ENCODE measurements around the gene DPP7.

Gene DPP7

DNA sequence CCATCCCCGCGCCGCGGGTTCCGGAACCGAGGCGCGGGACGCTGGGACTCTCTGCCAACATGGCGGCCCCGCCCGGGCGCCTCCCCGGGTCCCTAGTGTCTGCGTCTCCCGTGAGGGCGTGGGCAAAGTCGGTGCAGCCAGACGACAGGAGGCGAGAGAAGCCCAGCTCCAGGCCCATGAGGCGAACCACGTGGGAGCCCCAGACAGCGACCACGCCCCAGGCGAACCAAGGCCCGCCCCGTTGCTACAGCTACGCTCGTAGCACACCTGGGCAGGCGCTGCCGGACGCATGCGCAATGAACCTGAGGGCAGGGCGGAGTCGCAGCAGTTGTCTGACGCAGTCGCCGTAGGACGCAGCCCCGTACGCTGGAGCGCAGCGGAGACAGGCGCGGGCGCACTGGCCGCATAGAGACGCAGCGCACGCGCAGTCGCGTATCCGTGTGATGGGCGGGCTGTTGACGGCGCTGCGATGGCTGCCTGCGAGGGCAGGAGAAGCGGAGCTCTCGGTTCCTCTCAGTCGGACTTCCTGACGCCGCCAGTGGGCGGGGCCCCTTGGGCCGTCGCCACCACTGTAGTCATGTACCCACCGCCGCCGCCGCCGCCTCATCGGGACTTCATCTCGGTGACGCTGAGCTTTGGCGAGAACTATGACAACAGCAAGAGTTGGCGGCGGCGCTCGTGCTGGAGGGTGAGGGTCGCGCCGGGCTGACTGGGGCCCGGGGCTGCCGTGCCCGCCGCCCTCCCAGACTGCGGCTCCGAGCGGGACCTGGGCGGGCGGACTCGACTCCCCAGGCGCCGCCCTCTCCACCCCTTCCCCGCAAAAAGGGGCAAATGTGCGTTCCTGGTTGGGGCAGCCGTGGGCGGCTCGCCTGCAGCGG, 27.8 kb downstream of the DPP7 start, which contains the start of gene MAN1B1:
MAN1B1 (plus strand) TSS at position 455 of the 878 bp plus-strand sequence; CDS start at position 470, 15 bp downstream.
- peak; percentile 99 for DNase-seq

DNA sequence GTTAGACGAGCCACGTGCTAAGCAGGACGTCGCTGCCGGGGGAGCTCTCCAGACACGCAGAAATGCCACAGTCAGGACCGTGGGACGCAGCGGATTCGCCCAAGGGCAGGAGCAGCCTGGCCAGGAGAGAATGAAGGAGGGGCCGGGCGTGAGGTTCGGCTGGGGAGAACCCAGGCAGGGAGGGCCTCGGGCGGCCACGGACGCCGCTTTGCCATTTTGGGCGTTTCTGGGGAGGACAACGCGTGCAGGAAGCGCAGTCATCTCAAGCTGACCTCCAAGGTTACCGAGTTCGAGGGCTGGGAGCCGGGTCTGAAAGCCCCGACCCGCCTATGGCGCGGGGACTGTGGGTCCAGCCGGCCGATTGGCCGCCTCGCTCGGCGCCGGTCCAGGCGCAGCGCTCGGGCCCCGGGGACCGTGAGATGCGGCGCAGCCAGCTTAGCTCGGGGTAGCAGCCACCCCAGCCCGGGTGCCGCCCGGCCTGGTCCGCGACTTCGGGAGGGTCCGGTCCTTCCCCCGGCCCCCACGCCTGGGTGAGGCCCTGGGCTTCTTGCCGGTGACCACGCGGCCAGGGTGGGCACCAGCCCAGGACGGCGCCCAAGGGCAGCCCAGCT, 28.5 kb downstream of the DPP7 start:
- DNase-seq, result peak; percentile 52

DNA sequence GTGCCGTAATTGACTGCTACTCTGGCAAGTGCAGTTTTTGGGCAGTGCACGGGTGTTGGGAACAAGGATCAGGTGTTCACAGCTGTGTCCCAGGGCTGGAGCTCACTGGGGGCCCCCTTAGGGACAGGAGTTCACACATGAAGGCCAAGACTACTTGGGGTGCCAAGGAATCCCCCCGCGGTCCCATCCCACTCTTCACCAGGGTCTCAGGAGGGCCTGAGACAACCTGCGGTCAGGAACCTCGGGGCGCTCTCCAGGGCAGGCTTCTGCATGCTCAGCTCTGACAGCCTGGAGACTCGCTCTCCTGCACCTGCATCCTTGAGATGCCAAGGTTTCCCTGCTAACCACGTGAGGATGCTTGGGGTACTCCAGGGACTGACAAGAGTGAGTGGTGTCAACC, 30.0 kb downstream of the DPP7 start:
- DNase-seq, result no peak

DNA sequence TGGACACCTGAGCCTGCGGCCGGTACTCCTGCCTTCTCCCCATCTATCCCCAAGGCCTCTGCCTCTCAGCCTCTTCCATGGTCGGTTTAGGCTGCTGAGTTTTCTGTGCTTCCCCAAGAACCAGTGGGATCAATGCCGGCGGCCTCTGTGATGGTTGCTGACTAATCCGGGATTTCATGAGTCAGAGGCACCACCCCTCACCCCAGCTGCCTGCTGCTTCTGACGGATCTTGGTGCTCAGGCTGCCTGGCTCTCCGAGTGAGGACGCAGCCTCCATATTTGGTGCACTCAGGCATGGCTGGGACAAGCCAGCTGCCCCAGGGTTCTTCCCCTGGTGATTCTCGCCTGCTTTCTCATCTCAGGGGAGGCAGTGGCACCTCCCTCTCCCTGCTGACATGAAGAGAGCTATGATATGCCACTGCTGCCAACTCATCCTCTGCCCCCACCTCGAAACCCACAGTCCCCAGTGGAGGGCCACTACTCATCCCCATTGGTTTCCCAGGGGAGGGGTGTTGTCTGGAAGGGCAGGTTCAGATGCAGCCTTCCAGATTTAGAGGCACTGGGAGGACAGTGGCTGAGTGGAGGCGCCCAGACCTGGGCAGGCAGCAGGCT, 31.0 kb downstream of the DPP7 start:
- DNase-seq, result peak; percentile 97

DNA sequence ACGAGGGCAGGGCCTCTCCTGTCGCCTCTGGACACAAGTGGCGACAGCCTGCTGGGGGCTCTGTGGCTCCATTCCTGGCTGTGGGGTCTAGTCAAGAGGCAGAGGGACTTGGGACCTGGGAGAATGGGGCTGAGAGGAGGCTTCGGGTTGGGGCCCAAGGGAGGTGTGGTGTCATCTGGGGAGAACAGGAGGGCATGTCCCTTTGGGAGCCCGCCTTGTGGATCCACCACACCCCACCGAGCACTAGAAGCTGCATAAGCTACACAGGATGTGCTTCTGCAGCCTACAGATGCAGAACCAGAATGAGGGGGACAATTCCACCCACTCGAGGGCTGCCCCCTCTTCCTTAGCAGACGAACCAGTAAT, 31.6 kb downstream of the DPP7 start:
- DNase-seq, result peak; percentile 25

DNA sequence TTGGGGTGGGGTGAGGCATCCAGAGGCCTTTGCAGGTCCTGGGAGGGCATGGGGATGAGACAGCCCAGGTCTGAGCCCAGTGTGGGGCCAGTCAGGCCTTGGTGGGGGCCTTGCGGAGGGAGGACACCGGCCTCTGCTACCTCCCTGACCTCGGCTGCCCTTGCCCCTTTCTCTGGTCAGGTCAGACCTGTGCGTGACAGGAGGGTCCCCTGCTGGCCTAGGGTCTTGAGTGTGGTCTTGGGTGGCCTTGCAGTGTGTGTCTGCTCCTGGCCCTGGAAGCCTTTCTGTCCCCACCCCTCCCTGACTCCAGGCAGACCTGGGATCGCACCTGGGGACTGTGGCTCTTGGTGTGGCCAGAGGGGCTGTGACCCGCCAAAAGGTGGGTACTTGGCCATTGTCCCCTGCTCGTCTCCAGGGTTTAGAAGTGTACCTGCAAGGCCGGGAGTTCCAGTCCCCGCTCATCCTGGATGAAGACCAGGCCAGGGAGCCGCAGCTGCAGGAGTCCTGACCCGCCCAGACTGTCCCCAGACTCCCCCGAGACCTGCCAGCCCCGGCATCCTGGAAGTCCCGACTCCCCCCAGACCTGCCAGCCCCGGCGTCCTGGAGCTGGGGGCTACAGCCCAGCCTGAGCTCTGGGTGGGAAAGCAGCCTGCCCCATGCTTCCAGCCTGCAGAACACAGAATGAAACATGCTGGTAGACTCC, 32.2 kb downstream of the DPP7 start:
- DNase-seq, result no peak

DNA sequence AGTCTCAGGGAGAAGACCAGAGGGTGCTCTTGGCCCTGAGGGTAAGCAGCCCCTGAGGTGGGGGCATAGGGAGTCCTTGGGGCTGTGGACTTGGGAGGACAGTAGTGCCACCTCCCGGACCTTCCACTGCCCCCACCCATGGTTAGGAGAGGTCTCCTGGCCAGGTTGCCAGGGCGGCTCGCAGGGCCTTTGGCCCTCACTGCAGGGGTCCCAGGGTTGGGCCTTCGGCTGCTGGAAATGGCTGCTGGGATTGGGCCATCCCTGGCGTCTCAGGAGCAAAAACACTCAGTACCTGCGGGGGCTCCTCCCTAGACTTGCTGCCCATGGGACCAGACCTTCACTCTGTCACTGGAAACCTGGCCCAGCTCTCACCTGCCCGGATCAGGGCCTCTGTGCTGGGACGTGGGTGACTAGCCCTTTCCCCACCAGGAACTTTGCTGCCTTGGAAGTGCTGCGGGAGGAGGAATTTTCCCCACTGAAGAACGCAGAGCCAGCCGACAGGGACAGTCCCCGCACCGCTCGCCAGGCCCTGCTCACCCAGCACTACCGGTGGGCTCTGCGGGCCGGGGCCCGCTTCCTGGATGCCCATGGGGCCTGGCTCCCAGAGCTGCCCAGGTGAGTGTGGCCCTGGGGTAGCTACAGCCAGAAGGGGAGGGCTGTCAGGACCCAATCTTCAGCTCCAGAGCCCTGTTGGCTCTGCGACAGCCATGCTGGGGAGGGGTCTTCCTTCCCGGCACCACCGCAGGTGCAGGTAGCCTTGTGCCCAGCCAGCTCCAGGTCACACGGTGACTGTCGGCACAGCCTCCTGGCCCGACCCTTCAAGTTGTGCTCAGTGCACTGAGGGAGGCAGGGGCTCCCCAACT, 34.0 kb downstream of the DPP7 start:
- no peak for DNase-seq

DNA sequence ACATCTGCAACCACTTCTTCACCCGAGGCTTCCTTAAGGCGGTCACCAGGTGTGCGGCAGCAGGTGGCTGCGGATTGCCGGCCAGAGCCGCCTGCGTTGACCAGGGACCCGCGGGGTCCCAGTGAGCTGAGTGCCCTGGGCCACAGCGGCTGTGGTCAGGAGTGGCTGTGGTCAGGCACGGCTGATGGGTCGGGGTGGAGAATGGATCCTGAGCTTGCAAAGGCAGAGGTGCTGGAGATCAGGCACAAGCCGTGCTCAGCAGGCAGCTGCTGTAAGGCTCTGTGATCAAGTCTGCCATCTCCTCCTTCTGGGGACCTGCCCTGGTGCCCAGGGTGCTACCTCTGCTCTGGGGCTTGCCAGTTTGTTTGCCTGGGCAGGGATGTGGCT, 35.1 kb downstream of the DPP7 start:
- no peak for DNase-seq

DNA sequence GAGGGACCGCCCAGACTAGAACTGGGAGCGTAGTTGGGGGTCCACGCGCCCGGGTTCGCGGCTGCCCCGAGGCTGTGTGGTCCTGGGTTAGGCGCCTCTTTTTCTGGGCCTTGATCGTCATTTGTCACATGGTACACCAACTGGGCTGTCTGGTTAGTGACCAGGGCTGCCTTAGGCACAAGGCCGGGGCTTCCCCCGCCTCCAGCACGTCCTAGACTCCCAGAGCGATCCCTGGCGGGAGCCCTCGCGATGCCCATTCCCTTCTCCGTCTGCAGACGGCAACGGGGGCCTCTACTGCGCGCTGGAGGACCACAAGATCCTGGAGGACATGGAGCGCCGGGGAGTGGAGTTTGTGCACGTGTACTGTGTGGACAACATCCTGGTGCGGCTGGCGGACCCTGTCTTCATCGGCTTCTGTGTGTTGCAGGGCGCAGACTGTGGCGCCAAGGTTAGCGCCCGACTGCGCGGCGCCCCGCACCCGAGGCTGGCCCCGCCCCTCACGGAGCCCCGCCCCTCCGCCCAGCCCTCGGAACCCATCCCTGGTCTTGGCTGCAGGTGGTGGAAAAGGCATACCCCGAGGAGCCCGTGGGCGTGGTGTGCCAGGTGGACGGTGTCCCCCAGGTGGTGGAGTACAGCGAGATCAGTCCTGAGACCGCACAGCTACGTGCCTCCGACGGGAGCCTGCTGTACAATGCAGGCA, 35.7 kb downstream of the DPP7 start:
- DNase-seq, result no peak

DNA sequence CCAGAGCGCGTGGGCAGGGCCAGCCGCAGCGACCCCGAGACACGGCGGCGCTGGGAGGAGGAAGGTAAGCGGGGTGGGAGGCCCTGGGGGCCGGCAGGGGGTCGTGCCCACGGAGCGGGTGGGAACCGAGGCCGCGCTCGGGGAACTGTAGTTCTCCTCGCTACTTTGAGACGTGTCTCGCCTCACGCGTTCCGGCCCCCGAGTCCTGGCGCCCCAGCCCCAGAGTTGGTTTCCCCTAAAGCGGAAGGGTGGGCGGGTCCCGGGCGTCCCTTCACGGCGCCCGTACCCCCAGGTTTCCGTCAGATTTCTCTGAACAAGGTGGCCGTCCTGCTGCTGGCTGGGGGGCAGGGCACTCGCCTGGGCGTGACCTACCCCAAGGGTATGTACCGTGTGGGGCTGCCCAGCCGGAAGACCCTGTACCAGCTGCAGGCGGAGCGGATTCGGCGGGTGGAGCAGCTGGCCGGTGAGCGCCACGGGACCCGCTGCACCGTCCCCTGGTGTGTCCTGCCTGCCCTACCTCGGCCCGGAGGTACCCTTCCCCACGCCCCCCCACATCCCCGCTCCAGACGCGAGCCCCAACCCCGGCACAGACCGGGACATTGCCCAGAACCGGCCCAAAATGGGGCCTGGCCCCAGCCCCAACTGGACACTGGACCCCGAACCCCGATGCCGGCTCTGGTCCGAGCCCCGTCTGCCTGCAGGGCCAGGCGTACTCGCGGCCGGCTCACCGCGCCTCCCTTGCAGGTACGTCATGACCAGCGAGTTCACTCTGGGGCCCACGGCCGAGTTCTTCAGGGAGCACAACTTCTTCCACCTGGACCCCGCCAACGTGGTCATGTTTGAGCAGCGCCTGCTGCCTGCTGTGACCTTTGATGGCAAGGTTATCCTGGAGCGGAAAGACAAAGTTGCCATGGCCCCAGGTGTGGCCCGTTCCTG, 36.5 kb downstream of the DPP7 start:
- DNase-seq, result no peak

DNA sequence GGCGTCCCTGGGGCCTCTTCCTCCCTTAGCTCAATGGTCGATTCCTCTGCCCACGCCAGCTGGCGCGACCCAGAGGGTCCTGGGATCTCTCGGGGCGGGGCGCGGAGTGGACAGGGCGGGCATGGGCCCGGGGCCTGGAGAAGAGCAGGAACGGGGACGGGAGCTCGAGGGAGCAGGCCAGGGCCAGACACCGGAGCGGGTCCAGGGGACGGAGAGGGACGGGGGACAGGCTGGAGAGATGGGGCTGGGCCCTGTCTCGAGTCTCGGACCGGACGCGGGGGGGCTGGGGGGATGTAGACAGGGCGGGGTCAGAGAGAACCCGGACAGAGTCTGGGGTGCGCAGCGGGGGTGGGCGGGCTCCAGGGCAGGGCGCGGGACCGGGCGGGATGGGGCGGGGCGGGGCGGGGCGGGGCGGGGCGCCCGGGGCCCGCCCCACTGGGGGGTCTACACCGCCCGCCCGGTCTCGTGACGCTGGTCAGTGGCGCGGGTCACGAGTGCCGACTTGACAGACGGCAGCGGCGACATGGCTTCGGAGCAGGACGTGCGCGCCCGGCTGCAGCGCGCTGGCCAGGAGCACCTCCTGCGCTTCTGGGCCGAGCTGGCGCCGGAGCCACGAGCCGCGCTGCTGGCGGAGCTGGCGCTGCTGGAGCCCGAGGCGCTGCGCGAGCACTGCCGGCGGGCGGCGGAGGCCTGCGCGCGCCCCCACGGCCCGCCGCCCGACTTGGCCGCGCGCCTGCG, 37.4 kb downstream of the DPP7 start, which contains the start of gene UAP1L1:
UAP1L1 (plus strand) TSS at position 508 of the 738 bp plus-strand sequence; CDS start at position 524, 16 bp downstream.
- peak; percentile 69 for DNase-seq

DNA sequence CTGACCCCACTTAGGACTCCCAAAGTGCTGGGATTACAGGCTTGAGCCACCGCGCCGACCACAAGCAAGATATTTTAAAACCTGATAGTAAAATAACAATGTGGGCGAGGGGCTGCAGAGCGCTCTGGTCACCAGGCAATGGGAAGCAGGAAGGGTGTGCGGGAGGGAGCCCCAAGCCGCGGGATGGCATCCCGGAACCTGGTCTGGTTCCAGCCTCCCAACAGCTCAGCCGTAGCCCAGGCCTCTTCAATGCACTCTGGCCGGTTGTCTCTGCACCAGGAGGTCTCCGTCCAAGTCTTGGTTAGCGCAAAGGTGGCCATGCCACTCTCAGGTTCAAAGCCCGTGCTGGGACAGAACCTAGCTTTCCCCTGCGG, 37.9 kb downstream of the DPP7 start:
- DNase-seq, result no peak

DNA sequence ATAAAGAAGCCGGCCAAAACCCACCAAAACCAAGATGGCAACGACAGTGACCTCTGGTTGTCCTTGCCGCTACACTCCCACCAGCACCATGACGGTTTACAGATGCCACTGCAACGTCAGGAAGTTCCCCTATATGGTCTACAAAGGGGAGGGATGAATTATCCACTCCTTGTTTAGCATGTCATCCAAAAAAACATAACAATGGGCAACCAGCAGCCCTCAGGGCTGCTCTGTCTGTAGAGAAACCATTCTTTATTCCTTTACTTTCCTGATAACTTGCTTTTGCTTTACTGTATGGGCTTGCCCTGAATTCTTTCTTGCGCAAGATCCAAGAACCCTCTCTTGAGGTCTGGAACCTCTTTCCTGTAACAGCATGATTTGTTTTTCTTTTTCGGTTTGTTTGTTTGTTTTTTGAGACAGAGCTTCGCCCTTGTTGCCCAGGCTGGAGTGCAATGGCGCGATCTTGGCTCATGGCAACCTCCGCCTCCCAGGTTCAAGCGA, 39.2 kb downstream of the DPP7 start:
- no peak for DNase-seq

DNA sequence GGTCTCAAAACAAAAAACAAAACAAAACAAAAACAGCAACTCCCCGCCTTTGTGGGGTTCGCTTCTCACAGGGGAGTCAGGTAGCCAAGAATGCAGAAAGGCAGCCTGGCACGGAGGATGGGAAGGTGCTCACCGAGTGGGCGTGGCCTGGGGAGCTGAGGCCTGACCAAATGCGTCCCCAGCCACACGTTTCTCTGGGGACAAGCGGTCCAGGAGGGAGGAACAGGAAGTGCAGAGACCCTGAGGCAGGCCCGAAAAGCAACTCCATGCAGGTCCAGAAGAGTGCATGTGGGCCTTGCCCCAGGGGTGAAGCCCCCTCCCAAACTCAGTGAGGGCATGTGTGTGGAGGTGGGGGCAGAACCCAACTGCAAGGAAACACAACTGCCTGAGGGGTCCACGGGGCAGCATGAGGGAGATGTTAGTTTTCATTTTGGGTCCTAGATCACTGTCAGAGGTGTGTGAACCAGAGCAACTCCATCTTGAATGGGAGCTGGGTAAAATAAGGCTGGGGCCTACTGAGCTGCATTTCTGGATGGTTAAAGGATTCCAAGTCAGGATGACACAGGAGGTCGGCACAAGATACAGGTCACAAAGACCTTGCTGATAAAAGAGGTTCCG, 39.8 kb downstream of the DPP7 start:
- DNase-seq, result no peak

DNA sequence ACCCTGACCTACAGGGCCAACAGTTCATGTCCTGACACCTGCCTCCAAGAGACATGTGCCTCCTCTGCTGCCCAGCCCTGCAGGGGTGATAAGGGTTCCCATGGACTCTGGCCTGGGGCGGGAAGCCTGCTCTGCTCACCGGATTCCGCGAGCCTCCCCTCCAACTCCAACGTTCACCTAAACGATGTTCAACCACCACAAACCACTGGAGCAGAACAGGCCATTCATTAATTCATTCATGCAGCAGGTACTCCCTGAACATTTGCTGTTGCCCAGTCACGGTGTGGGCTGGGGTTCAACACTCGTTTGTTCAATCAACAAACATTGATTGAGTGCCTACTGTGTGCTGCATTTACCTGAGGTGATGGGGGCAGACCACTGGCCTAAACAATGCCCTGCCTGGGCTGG, 40.5 kb downstream of the DPP7 start:
- DNase-seq, result no peak

DNA sequence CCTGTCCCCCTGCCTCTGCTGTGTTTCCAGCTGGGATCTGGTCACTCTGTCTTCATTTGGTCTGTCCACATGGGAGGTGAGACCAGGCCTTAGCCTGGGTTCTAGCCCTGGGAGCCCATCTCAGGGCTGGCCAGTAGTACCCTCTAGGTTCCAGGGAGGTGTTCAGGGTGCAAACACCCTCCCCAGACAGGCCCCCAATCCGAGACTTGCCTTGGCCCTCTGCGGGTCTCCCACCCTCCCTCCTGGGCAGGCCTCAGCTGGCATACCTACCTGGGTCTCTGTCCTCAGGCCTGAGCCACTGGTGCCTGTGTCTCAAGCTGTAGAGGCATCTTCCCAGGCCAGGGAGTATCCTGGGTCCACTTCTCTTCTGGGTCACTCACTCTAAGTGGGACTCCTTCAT, 43.3 kb downstream of the DPP7 start:
- DNase-seq, result peak; percentile 17

DNA sequence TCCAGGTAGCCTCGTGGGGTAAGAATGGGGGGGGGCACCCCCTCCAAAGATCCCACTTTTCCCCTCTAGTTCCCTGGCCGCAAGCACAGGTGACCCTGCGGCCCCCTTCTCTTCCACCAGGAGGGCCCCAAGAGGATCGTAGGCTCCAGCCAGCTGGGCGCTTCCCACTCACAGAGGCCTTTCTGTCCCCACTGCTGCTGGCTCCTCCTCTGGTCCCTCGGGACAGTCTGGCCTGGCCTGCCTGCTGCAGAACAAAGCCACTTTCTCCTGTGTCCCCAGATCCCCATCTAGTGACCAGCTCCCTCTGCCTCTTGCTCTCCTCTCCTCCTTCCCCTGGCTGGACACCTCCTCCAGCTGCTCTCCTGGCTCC, 43.6 kb downstream of the DPP7 start:
- peak; percentile 77 for DNase-seq

DNA sequence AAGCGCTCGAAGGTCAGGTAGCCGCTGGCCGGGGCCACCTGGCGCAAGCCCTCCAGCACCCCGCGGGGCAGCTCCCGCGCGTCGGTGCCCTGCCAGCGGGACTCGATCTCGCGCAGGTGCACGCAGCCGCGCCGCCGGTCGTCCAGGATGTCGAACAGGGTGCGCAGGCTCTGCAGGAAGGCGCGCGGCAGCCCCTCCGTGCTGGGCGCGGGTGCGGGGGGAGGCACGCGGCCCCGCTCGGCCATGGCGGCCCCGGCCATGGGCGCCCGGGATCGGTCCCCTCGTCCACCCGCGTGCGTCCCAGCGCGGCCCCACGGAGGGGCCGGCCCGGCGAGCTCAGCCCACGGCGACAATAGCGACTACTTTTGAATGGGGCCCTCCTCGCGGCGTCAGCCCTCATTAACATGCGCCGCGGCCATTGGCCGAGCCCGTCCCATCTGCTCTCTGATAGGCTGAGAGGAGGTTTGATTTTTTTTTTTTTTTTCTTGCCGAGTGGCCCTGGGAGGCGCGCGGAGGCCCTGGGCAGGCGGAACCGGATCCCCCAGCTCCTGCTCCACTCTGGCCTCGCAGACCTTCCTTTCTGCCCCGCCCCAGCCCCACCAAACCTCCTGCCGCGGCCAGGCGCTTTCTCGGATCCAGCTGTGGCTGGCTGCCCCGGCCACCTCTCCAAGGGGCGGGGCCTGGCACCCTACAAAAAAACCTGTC, 44.2 kb downstream of the DPP7 start, which contains the start of gene SAPCD2:
SAPCD2 (minus strand) TSS at position 357 of the 705 bp plus-strand sequence; CDS start at position 260, 97 bp downstream.
- peak; percentile 97 for DNase-seq

All from NCI-H82 (cell line).